IMR-90 (cell line): ENCODE measurements around the gene CYB5R4.

Source experiments
- BHLHE40 ChIP-seq: fragments of 150-350 bp; IDR thresholded peaks from 2 replicates; pipeline ENCODE4 v1.6.1; 2016; ENCODE audit warnings: mild to moderate bottlenecking, low read depth, low read length
- CHD1 ChIP-seq: IDR thresholded peaks from 2 replicates; pipeline ENCODE4 v1.6.1; 2012; ENCODE audit warnings: low read depth, low read length, improper control_type of control experiment
- CTCF ChIP-seq: conservative IDR thresholded peaks from 2 replicates; pipeline ENCODE4 v1.5.1; 2012; ENCODE audit warnings: mild to moderate bottlenecking, low read depth, low read length, improper control_type of control experiment
- ELK1 ChIP-seq: fragments of 150-350 bp; IDR thresholded peaks from 2 replicates; pipeline ENCODE4 v1.6.1; 2016; ENCODE audit warnings: low read depth, mild to moderate bottlenecking, low read length, moderate library complexity, borderline replicate concordance
- FOS ChIP-seq: fragments of 150-350 bp; IDR thresholded peaks from 2 replicates; pipeline ENCODE4 v1.6.1; 2016; ENCODE audit warnings: low read depth, low read length
- MAZ ChIP-seq: IDR thresholded peaks from 2 replicates; pipeline ENCODE4 v1.6.1; 2012; ENCODE audit warnings: low read depth, mild to moderate bottlenecking, low read length, improper control_type of control experiment, moderate library complexity, borderline replicate concordance
- POLR2A ChIP-seq: IDR thresholded peaks from 2 replicates; pipeline ENCODE4 v1.6.1; 2012; ENCODE audit warnings: mild to moderate bottlenecking, low read depth, low read length
- RAD21 ChIP-seq: IDR thresholded peaks from 2 replicates; pipeline ENCODE4 v1.6.1; 2012; ENCODE audit warnings: low read length, improper control_type of control experiment
- SMC3 ChIP-seq: fragments of 150-350 bp; IDR thresholded peaks from 2 replicates; pipeline ENCODE4 v1.6.1; 2016; ENCODE audit warnings: low read depth, mild to moderate bottlenecking, antibody characterized with exemption, low read length, moderate library complexity
- USF2 ChIP-seq: fragments of 150-350 bp; IDR thresholded peaks from 2 replicates; pipeline ENCODE4 v1.6.1; 2017; ENCODE audit warnings: mild to moderate bottlenecking, antibody characterized with exemption, low read length, low read depth

- TF ChIP-seq CTCF (no peak), MAZ (no peak), USF2 (no peak), RAD21 (no peak), FOS (no peak), POLR2A (no peak), CHD1 (no peak), BHLHE40 (no peak), SMC3 (no peak), ELK1 (no peak)
These were observed 32.1 kb downstream of the CYB5R4 start for GRCh38 chr6:83891586-83891985.
